Measurements from ENCODE around the gene EIF4ENIF1.
"Not testable (repeated sequence)": the region's sequence is repeated elsewhere in the genome, so short reads cannot be mapped to it uniquely, and the experiment has no call there.

The EIF4ENIF1 gene

DNA sequence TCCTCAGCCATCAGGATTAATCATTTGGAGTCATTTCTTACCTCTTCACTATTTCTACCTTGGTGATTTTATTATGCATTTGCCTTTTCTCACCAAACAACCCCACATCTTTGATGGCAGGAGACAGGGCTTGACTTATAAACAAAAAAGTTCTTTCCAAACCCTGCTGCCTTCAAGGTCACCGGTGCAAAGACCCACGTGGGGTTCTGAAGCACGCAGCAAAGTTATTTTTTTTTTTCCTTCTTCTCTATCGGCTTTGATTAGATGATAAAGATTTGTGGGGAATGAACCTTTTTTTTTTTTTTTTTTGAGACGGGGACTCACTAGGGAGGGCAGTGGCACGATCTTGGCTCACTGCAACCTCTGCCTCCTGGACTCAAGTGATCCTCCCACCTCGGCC, 46.1 kb downstream of the EIF4ENIF1 start:
- Mint-ChIP-seq H3K4me3 (no peak overlapping the region), H3K36me3 (peaks cover 39 to 56% of the 10 kb centered on the region in 2 donors), H3K4me1 (no peaks in the 10 kb centered on the region), H3K9me3 (no peaks in the 10 kb centered on the region), H3K27ac (no peak overlapping the region), H3K27me3 (no peaks in the 10 kb centered on the region)
- ATAC-seq (replicated peaks), result no peak
- no peak for DNase-seq

DNA sequence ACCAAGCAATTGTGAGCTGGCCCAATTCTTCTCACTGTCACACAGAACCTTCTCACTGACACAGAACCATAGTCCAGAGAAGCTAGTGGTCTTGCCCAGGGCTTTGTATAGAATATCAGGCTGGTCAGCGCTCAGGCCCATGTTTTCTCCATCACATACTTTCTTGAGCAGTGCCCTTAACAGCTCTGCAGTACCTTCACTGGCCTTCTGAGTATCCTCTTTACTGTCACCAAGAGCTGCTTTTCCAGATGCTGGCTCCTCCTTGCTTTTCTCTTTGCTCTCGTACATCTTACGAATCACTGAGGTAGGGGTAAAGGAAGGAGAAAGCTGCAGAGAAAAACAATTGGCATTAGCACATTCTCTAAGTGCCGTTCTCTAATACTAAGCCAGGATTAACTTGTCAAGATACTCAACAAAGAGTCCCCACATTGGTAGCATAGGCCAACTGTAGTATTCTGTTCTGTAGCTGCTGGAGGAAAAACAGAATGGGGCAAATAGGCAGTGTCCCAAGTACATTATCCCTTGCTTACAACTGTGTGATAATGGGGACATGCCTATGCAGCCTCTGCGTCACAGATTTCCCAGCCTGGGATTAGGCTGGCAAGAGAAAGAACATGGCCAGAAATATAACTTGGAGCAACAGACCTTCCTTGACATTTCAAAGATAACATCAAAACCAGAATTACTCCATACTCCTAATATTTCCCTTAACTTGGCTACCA, 46.7 kb downstream of the EIF4ENIF1 start:
- Mint-ChIP-seq H3K4me1 (no peaks in the 10 kb centered on the region), H3K9me3 (no peaks in the 10 kb centered on the region), H3K4me3 (no peak overlapping the region), H3K36me3 (peaks cover 39 to 52% of the 10 kb centered on the region in 2 donors), H3K27ac (peak overlapping the region; percentile 9), H3K27me3 (no peaks in the 10 kb centered on the region)
- no peak for ATAC-seq (replicated peaks)
- DNase-seq, result no peak

DNA sequence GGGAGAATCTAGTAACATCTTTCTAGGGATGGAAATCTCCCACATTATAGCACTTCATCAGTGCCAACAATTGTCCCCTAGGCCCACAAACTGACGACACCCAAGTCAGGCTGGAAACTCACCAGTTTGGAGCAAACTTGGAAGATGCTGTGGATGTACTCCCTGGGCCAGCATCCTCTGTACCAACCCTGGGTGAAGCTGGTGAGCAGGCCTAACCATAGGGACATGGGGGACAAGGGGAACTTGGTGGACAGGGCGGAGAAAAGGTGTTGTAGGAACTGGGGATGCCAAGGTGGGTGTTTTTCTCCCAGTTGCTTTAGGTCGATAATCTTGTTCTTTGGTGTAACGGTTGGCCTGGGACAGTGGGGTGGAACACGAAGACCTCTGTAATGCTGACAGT, 48.0 kb downstream of the EIF4ENIF1 start:
- ATAC-seq (replicated peaks) (no peak), DNase-seq (no peak)
- peaks cover 4 to 10% of the 10 kb centered on the region in 2 donors for H3K4me1 Mint-ChIP-seq
- no peaks in the 10 kb centered on the region for H3K9me3 Mint-ChIP-seq
- H3K27ac Mint-ChIP-seq, result no peak overlapping the region
- no peaks in the 10 kb centered on the region for H3K27me3 Mint-ChIP-seq
- H3K4me3 Mint-ChIP-seq, result no peak overlapping the region
- peaks cover 44 to 62% of the 10 kb centered on the region in 2 donors for H3K36me3 Mint-ChIP-seq

DNA sequence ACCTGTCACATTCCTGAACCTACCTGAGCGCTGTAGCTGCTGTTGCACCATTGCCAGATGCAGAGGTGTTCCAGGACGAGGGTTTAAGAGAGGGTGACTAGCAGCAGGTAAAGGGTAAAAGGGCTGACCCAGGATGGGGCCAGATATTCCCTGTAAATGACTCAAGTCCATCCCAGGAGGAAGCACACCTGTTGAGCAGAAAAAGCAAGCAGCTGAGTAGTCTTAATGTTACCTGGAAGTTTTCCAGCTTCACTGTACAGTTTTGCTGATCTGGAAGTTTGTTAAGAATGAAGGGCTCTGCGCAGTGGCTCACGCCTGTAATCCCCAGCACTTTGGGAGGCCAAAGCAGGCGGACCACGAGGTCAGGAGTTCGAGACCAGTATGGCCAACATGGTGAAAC, 49.0 kb downstream of the EIF4ENIF1 start:
- no peak overlapping the region for H3K27ac Mint-ChIP-seq
- no peak overlapping the region for H3K4me3 Mint-ChIP-seq
- no peak for ATAC-seq (replicated peaks)
- H3K27me3 Mint-ChIP-seq, result no peaks in the 10 kb centered on the region
- DNase-seq, result no peak
- H3K4me1 Mint-ChIP-seq, result peaks cover 4 to 11% of the 10 kb centered on the region in 2 donors
- H3K9me3 Mint-ChIP-seq, result no peaks in the 10 kb centered on the region
- peaks cover 44 to 65% of the 10 kb centered on the region in 2 donors for H3K36me3 Mint-ChIP-seq

DNA sequence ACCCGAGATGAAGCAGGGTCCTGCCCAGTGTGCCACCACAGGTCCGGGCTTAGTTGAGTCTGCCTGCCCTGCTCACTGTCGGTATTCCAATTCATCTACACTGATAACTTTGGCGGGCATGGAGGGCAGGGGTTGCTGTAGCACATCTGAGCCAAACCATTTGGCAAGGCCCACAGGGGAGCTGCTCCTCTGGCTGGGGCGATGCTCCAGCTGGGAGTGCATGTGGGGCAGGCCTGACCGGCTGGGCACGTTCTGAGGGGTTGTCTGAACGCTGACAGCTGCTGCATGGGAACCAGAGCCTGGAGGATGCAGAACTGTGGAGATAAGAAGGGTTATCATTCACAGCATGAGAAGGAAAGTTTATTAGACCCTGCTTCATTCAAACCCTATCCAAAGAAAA, 49.8 kb downstream of the EIF4ENIF1 start:
- no peaks in the 10 kb centered on the region for H3K9me3 Mint-ChIP-seq
- H3K27me3 Mint-ChIP-seq, result no peaks in the 10 kb centered on the region
- no peak for ATAC-seq (replicated peaks)
- peaks cover 44 to 64% of the 10 kb centered on the region in 2 donors for H3K36me3 Mint-ChIP-seq
- no peak overlapping the region for H3K27ac Mint-ChIP-seq
- no peak overlapping the region for H3K4me3 Mint-ChIP-seq
- no peak for DNase-seq
- peaks cover 4 to 11% of the 10 kb centered on the region in 2 donors for H3K4me1 Mint-ChIP-seq

DNA sequence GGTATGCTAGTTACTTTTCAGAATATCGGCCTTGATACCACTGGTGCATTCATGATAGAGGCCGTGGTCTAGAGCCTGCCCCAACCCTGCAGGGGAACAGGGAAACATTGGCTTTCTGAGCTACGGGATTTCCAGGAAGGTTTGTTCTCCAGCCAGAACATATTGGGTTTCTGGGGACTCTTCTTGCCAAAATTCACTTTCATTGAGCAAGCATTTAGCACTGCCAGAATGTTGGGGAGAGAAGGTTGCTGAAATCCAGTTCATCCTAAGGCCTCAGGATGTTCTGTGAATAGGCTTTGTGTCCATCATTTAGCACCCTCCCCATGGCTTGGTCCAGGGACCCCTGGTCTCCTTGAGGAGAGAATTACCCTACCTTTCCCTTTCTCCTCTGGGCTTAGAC, 53.5 kb downstream of the EIF4ENIF1 start:
- Mint-ChIP-seq H3K9me3 (no peaks in the 10 kb centered on the region), H3K27ac (peak overlapping the region; percentile 62), H3K36me3 (peaks cover 40 to 56% of the 10 kb centered on the region in 2 donors), H3K4me3 (no peak overlapping the region), H3K27me3 (no peaks in the 10 kb centered on the region), H3K4me1 (peaks cover 4 to 11% of the 10 kb centered on the region in 2 donors)
- ATAC-seq (replicated peaks) (no peak), DNase-seq (no peak)

DNA sequence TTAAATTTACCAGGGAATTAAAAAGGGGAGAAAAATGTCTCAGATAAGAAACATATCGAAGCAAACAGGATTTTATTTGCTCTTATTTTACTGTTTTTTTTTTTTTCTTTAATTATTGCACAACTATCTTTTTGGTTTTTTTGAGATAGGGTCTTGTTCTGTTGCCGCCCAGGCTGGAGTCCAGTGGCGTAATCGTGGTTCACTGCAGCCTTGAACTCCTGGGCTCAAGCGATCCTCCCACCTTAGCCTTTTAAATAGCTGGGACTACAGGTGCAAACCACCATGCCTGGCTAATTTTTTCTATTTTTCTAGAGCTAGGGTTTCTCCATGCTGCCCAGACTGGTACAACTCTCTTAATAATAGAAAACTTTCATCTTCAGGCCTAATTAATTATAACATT, 57.7 kb downstream of the EIF4ENIF1 start:
- ATAC-seq (replicated peaks) (no peak), DNase-seq (no peak)
- H3K9me3 Mint-ChIP-seq, result no peaks in the 10 kb centered on the region
- H3K36me3 Mint-ChIP-seq, result peaks cover 40 to 51% of the 10 kb centered on the region in 2 donors
- H3K4me3 Mint-ChIP-seq, result no peak overlapping the region
- no peak overlapping the region for H3K27ac Mint-ChIP-seq
- H3K4me1 Mint-ChIP-seq, result peaks cover 1 to 3% of the 10 kb centered on the region in 2 donors
- no peaks in the 10 kb centered on the region for H3K27me3 Mint-ChIP-seq

DNA sequence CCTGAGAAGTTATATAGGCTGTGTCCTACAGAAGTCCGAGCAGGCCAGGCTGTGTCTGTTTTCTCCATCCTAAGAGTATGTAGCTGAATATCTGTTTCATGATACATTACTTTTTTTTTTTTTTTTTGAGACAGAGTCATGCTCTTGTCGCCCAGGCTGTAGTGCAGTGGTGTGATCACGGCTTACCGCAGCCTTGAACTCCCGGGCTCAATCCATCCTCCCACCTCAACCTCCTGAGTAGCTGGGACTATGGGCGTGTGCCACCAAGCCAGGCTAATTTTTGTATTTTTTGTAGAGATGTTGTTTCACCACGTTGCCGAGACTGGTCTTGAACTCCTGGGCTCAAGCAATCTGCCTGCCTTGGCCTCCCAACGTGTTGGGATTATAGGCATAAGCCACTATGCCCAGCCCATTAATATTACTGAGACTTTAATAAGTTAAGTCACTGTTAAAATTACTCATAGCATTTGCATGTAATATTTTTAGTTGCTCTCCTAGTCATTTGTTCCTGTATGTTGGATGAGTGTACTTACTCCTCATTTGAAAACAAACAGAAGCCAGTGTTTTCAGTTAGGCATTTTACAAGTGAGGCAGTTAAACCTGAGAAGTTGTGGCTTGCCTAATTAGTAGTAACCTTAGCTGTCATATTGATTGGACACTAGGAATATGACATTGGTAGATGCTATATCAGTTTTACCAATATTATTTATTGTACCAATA, 64.2 kb downstream of the EIF4ENIF1 start:
- Mint-ChIP-seq H3K4me1 (peaks cover 0 to 3% of the 10 kb centered on the region in 2 donors), H3K36me3 (peaks cover 53 to 57% of the 10 kb centered on the region in 2 donors), H3K4me3 (no peak overlapping the region), H3K27me3 (no peaks in the 10 kb centered on the region), H3K27ac (no peak overlapping the region), H3K9me3 (no peaks in the 10 kb centered on the region)
- ATAC-seq (replicated peaks), result no peak
- no peak for DNase-seq

DNA sequence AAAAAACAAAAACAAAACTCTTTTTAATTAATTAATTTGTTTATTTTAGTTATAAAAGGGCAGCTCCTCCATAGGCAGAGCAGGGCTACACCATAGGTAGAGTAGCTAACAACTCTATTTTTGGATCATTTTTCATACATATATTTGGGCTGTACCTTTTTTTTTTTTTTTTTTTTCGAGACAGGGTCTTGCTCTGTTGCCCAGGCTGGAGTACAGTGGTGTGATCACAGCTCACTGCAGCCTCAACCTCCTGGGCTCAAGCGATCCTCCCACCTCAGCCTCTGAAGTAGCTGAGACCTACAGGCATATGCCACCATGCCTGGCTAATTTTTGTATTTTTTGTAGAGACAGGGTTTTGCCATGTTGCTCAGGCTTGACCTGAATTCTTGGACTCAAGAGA, 87.3 kb downstream of the EIF4ENIF1 start:
- H3K4me1 Mint-ChIP-seq, result peaks cover 7 to 13% of the 10 kb centered on the region in 2 donors
- not testable (repeated sequence) for H3K9me3 Mint-ChIP-seq; H3K4me3 Mint-ChIP-seq; DNase-seq; H3K27me3 Mint-ChIP-seq; ATAC-seq (replicated peaks); H3K27ac Mint-ChIP-seq
- H3K36me3 Mint-ChIP-seq, result peaks cover 19 to 33% of the 10 kb centered on the region in 2 donors

DNA sequence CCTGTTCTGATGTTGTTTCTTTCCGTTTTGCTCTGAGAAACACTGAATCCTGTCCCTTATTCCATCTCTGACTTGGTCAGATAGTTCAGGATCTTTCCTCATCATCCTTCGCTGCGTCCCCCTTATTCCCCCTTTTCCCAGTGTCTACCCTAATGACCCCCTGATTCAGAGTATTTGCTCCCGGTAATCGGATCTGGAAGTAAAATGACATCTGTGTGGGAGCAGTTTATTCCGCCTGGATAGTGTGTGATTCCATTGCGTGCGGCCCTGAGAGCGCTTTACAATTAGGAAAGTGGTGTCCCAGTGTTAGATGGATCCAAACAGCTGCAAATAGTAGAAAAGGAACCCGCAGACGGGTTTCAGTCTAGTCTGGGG, 89.6 kb downstream of the EIF4ENIF1 start:
- Mint-ChIP-seq H3K9me3 (no peaks in the 10 kb centered on the region), H3K27ac (peak overlapping the region; percentile 92), H3K4me3 (peak overlapping the region; percentile 93 to 99), H3K36me3 (peaks cover 11 to 18% of the 10 kb centered on the region in 2 donors), H3K27me3 (no peaks in the 10 kb centered on the region), H3K4me1 (peaks cover 4 to 5% of the 10 kb centered on the region in 2 donors)
- DNase-seq (no peak), ATAC-seq (replicated peaks) (no peak)

DNA sequence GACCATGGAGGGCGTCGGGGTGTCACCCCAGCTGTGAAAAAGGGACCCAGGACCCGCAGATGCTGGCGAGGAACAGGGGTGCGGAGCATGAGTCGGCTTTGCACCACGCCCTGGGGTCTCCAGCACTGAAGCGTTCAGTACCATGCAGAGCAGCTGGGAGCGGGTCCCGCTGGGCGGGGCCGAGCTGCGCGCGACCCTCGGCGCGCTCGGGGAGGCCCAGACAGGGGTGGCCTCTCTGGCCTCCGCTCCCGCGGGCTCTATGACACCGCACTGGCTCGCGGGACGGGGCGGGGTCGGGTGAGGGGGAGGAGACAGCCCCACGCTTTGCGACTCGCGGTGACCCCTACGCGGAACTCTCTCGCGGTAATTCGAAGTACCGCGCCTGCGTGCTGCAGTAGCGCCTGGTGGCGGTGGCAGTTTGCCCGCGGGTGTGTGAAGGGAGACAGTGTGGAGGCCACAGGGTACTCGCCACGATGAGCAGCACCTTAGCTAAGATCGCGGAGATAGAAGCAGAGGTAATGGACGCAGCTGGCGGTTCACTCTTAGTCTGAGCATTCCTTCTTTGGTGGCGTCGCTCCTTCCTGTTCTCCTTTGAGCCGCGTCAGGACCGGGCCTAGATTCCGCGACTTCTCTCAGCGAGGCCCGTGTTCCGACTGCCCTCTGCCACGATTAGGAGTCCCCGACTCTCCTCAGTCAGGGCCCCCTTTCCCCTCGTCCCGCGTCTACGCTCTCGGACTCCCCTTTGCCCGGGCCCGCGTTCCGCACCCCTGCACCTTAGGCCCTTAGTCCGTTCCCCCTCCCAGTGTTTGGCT, 90.2 kb downstream of the EIF4ENIF1 start, which contains the start of gene DRG1:
TSS of gene DRG1 (plus strand) at position 394 of the 812 bp plus-strand sequence. CDS start at position 474, 80 bp downstream.
- H3K4me3 Mint-ChIP-seq, result peak within 1 kb of the TSS; percentile 93 to 99
- peaks cover under 1 to 2% of the 10 kb centered on the region in 2 donors for H3K9me3 Mint-ChIP-seq
- H3K27ac Mint-ChIP-seq, result peak within 1 kb of the TSS; percentile 92
- ATAC-seq (replicated peaks), result peak; percentile 99 to 100
- peak; percentile 96 for DNase-seq
- H3K27me3 Mint-ChIP-seq, result peaks cover 0 to 2% of the 10 kb centered on the region in 2 donors
- peaks cover 4 to 5% of the 10 kb centered on the region in 2 donors for H3K4me1 Mint-ChIP-seq
- H3K36me3 Mint-ChIP-seq, result peaks cover 11 to 20% of the 10 kb centered on the region in 2 donors

DNA sequence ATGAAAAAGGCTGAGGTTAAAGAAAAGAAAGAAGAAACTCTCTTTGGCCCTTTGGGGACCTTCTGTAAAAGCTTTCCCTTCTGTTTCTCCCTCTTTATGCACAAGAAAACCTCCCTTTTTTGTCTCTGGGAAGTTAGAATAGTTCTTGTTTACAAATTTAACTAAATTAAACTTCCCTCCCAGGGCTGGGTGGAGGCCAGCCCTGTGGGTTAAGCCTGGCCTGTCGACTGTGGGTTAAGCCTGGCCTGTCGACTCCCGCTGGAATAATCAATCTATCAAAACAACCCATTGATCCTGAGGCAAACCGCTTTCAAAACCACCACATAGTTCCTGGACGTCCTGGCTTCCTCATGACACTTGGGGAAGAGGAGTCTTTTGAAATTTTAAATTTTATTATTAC, 91.4 kb downstream of the EIF4ENIF1 start:
- H3K27me3 Mint-ChIP-seq, result peaks cover 0 to 4% of the 10 kb centered on the region in 2 donors
- peaks cover 2 to 4% of the 10 kb centered on the region in 2 donors for H3K9me3 Mint-ChIP-seq
- H3K36me3 Mint-ChIP-seq, result peaks cover 11 to 17% of the 10 kb centered on the region in 2 donors
- no peak overlapping the region for H3K27ac Mint-ChIP-seq
- no peak for DNase-seq
- ATAC-seq (replicated peaks), result no peak
- no peak overlapping the region for H3K4me3 Mint-ChIP-seq
- peaks cover 4 to 5% of the 10 kb centered on the region in 2 donors for H3K4me1 Mint-ChIP-seq

DNA sequence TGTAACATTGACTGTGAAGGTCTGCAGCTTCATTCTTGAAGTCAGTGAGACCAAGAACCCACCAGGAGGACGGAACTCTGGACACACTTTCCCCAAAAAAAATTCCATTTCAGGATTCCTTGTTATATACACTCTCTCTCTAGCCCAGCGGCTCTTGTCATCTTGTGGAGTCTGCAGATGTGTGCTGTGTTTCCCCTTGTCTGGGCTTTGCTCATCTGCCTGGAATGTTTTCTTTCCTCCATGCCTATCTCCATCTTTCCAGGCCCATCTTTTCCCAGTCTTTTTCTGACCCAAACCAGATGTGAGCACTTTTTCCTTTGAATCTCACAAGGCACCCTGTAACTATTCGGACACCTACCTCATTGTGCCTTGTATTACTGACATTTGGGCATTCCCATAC, 95.3 kb downstream of the EIF4ENIF1 start:
- Mint-ChIP-seq H3K27me3 (peaks cover 0 to 4% of the 10 kb centered on the region in 2 donors), H3K9me3 (peaks cover 2 to 4% of the 10 kb centered on the region in 2 donors), H3K4me1 (no peaks in the 10 kb centered on the region), H3K4me3 (no peak overlapping the region), H3K27ac (no peak overlapping the region), H3K36me3 (peaks cover 0 to 4% of the 10 kb centered on the region in 2 donors)
- DNase-seq (no peak), ATAC-seq (replicated peaks) (no peak)

DNA sequence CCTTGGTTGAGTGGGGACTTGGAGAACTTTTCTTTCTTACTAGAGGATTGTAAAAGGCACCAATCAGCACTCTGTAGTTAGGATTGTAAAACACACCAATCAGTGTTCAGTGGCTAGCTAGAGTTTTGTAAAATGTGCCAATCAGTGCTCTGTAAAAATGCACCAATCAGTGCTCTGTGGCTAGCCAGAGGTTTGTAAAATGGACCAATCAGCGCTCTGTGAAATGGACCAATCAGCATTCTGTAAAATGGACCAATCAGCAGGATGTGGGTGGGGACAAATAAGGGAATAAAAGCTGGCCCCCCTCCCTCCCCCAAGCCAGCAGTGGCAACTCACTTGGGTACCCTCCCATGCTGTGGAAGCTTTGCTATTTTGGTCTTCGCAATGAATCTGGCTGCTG, 95.7 kb downstream of the EIF4ENIF1 start:
- DNase-seq, result no peak
- Mint-ChIP-seq H3K36me3 (peaks cover 0 to 4% of the 10 kb centered on the region in 2 donors), H3K27ac (no peak overlapping the region), H3K4me1 (no peaks in the 10 kb centered on the region), H3K27me3 (peaks cover 0 to 4% of the 10 kb centered on the region in 2 donors), H3K9me3 (peaks cover 2 to 4% of the 10 kb centered on the region in 2 donors), H3K4me3 (no peak overlapping the region)
- ATAC-seq (replicated peaks), result no peak
